Lower lobe of right lung (tissue), 2 donors: ENCODE measurements around the gene SNAP25. TPM values are rescaled to one million over a fixed set of nuclear protein-coding genes. Genes with fewer than 3 reads are reported as not detected.

Experiments used
- ATAC-seq, 2 donors: fragments of 200-7000 bp; cut with Tn5 transposase; one replicate each; pipeline ENCODE4 v1.9.1; 2020 to 2022; ENCODE audit warnings: mild to moderate bottlenecking in 2 of 2, moderate library complexity in 2 of 2
- DNase-seq: peaks from one replicate; pipeline ENCODE4 v3.0.0-alpha.2; 2020
- H3K27ac ChIP-seq: fragments of 200-600 bp; one replicate; pipeline ENCODE4 v1.8.0; 2022
- H3K27me3 ChIP-seq: fragments of 200-600 bp; one replicate; pipeline ENCODE4 v1.8.0; 2022; ENCODE audit warnings: low read depth
- H3K36me3 ChIP-seq: fragments of 200-600 bp; one replicate; pipeline ENCODE4 v1.8.0; 2022; ENCODE audit warnings: mild to moderate bottlenecking
- H3K4me1 ChIP-seq: fragments of 200-600 bp; one replicate; pipeline ENCODE4 v1.8.0; 2022
- H3K4me3 ChIP-seq: fragments of 200-600 bp; one replicate; pipeline ENCODE4 v1.8.0; 2022; ENCODE audit warnings: mild to moderate bottlenecking
- H3K9me3 ChIP-seq: fragments of 200-600 bp; one replicate; pipeline ENCODE4 v1.8.0; 2022
- CTCF ChIP-seq: fragments of 200-600 bp; IDR thresholded peaks from one replicate; pipeline ENCODE4 v1.8.0; 2022; ENCODE audit warnings: antibody characterized with exemption, mild to moderate bottlenecking
- intact Hi-C: fragments of 100-400 bp; cut with DNase I; formaldehyde crosslinking; loops from one replicate; pipeline ENCODE4 v1.11.0; 2022
- total RNA-seq: library from RNA; stranded (reverse); fragmentation: NEBNext Ultra II Directional; extraction: Animal tissue kit (Norgen Biotek cat#: 25700); gene quantifications from one replicate; pipeline ENCODE4 v1.2.1, GENCODE V29; 2021
- donor health status: DM: no; HTN: yes; CAD: no; lungs with severe emphysema.

Gene SNAP25
- total RNA-seq, 1 donor from 2014 or later: 0.65 TPM

- intact Hi-C loops: no loop called here
- TF ChIP-seq CTCF: no peak
- no peak for ATAC-seq
- H3K27ac ChIP-seq: no peak overlapping the region
- DNase-seq: no peak
- H3K27me3 ChIP-seq: no peaks in the 10 kb centered on the region
- H3K36me3 ChIP-seq: no peaks in the 10 kb centered on the region
- no peak overlapping the region for H3K4me3 ChIP-seq
- no peaks in the 10 kb centered on the region for H3K4me1 ChIP-seq
- no peaks in the 10 kb centered on the region for H3K9me3 ChIP-seq
Observed at GRCh38 chr20:10200330-10200729, 18.3 kb upstream of the SNAP25 start.

- no peaks in the 10 kb centered on the region for H3K36me3 ChIP-seq
- no peak overlapping the region for H3K27ac ChIP-seq
- ATAC-seq (no peak), DNase-seq (no peak)
- H3K9me3 ChIP-seq: no peaks in the 10 kb centered on the region
- H3K27me3 ChIP-seq: no peaks in the 10 kb centered on the region
- no peak overlapping the region for H3K4me3 ChIP-seq
- no peaks in the 10 kb centered on the region for H3K4me1 ChIP-seq
- intact Hi-C loops: no loop called here
- no peak for TF ChIP-seq CTCF
Observed at GRCh38 chr20:10201321-10201870, 17.2 kb upstream of the SNAP25 start.

- DNase-seq: no peak
- TF ChIP-seq CTCF: no peak
- no peak overlapping the region for H3K27ac ChIP-seq
- H3K36me3 ChIP-seq: no peaks in the 10 kb centered on the region
- no peak overlapping the region for H3K4me3 ChIP-seq
- intact Hi-C loops: no loop called here
- no peaks in the 10 kb centered on the region for H3K27me3 ChIP-seq
- no peaks in the 10 kb centered on the region for H3K9me3 ChIP-seq
- no peaks in the 10 kb centered on the region for H3K4me1 ChIP-seq
- no peak for ATAC-seq
Observed at GRCh38 chr20:10209091-10209490, 9.5 kb upstream of the SNAP25 start.

- ATAC-seq (no peak), DNase-seq (no peak)
- Histone ChIP-seq H3K4me3 (no peak overlapping the region), H3K27ac (no peak overlapping the region), H3K4me1 (peaks cover under 1% of the 10 kb centered on the region), H3K9me3 (no peaks in the 10 kb centered on the region), H3K27me3 (peaks cover 16% of the 10 kb centered on the region), H3K36me3 (no peaks in the 10 kb centered on the region)
- intact Hi-C loops: no loop called here
- no peak for TF ChIP-seq CTCF
Observed at GRCh38 chr20:10213526-10213925, 5.1 kb upstream of the SNAP25 start.

- H3K4me1 ChIP-seq: peaks cover 8% of the 10 kb centered on the region
- no peak for DNase-seq
- H3K27ac ChIP-seq: no peak overlapping the region
- ATAC-seq: no peak
- intact Hi-C loops: no loop called here
- peaks cover 31% of the 10 kb centered on the region for H3K27me3 ChIP-seq
- no peak overlapping the region for H3K4me3 ChIP-seq
- TF ChIP-seq CTCF: no peak
- H3K9me3 ChIP-seq: no peaks in the 10 kb centered on the region
- H3K36me3 ChIP-seq: no peaks in the 10 kb centered on the region
Observed at GRCh38 chr20:10216146-10216791, 2.4 kb upstream of the SNAP25 start.
